HEK293 (cell line): ENCODE results near the gene NECTIN4.
A peak's percentile ranks its signal among the peaks of the same experiment; 100 is the strongest.

Experiments used
- GFI1B ChIP-seq: fragments of 450-650 bp; formaldehyde crosslinking; IDR thresholded peaks from 2 replicates; pipeline ENCODE4 v1.5.1; 2016; ENCODE audit warnings: missing biosample characterization, missing genetic modification characterization
- GLIS2 ChIP-seq: fragments of 450-650 bp; formaldehyde crosslinking; IDR thresholded peaks from 2 replicates; pipeline ENCODE4 v1.5.1; 2016; ENCODE audit warnings: missing biosample characterization, missing genetic modification characterization
- KLF1 ChIP-seq: fragments of 450-650 bp; formaldehyde crosslinking; IDR thresholded peaks from 2 replicates; pipeline ENCODE4 v1.5.1; 2016; ENCODE audit warnings: missing biosample characterization, missing genetic modification characterization
- KLF7 ChIP-seq: fragments of 450-650 bp; formaldehyde crosslinking; IDR thresholded peaks from 2 replicates; pipeline ENCODE4 v1.5.1; 2016; ENCODE audit warnings: missing biosample characterization, missing genetic modification characterization, borderline replicate concordance
- MYNN ChIP-seq: fragments of 450-650 bp; formaldehyde crosslinking; IDR thresholded peaks from 2 replicates; pipeline ENCODE4 v1.5.1; 2016; ENCODE audit warnings: missing biosample characterization, missing genetic modification characterization, borderline replicate concordance
- OSR2 ChIP-seq: fragments of 450-650 bp; formaldehyde crosslinking; IDR thresholded peaks from 2 replicates; pipeline ENCODE4 v1.5.1; 2016; ENCODE audit warnings: missing biosample characterization, missing genetic modification characterization
- PRDM6 ChIP-seq: fragments of 450-650 bp; formaldehyde crosslinking; IDR thresholded peaks from 2 replicates; pipeline ENCODE4 v1.5.1; 2017; ENCODE audit warnings: missing biosample characterization, missing genetic modification characterization
- SP3 ChIP-seq: fragments of 450-650 bp; formaldehyde crosslinking; IDR thresholded peaks from 2 replicates; pipeline ENCODE4 v1.5.1; 2016; ENCODE audit warnings: missing biosample characterization, missing genetic modification characterization
- YY1 ChIP-seq: fragments of 450-650 bp; formaldehyde crosslinking; IDR thresholded peaks from 2 replicates; pipeline ENCODE4 v1.5.1; 2018; ENCODE audit warnings: missing biosample characterization, missing genetic modification characterization
- ZFP69B ChIP-seq: fragments of 450-650 bp; formaldehyde crosslinking; IDR thresholded peaks from 2 replicates; pipeline ENCODE4 v1.5.1; 2016; ENCODE audit warnings: missing biosample characterization, missing genetic modification characterization
- ZNF132 ChIP-seq: fragments of 450-650 bp; formaldehyde crosslinking; IDR thresholded peaks from 2 replicates; pipeline ENCODE4 v1.5.1; 2017; ENCODE audit warnings: missing biosample characterization, missing genetic modification characterization, borderline replicate concordance
- ZNF140 ChIP-seq: fragments of 450-650 bp; formaldehyde crosslinking; IDR thresholded peaks from 2 replicates; pipeline ENCODE4 v1.5.1; 2016; ENCODE audit warnings: missing biosample characterization, missing genetic modification characterization
- ZNF148 ChIP-seq: fragments of 450-650 bp; formaldehyde crosslinking; IDR thresholded peaks from 2 replicates; pipeline ENCODE4 v1.5.0; 2017; ENCODE audit warnings: missing biosample characterization, missing genetic modification characterization, borderline replicate concordance
- ZNF202 ChIP-seq: fragments of 450-650 bp; formaldehyde crosslinking; IDR thresholded peaks from 2 replicates; pipeline ENCODE4 v1.5.1; 2016; ENCODE audit warnings: missing biosample characterization, missing genetic modification characterization, borderline replicate concordance
- ZNF311 ChIP-seq: fragments of 450-650 bp; formaldehyde crosslinking; IDR thresholded peaks from 2 replicates; pipeline ENCODE4 v1.5.1; 2017; ENCODE audit warnings: missing biosample characterization, missing genetic modification characterization, borderline replicate concordance
- ZNF341 ChIP-seq: fragments of 450-650 bp; formaldehyde crosslinking; IDR thresholded peaks from 2 replicates; pipeline ENCODE4; 2016; ENCODE audit warnings: low read depth, missing biosample characterization, missing genetic modification characterization
- ZNF404 ChIP-seq: fragments of 450-650 bp; formaldehyde crosslinking; IDR thresholded peaks from 2 replicates; pipeline ENCODE4 v1.5.1; 2017; ENCODE audit warnings: missing biosample characterization, missing genetic modification characterization
- ZNF544 ChIP-seq: fragments of 450-650 bp; formaldehyde crosslinking; IDR thresholded peaks from 2 replicates; pipeline ENCODE4 v1.5.0; 2017; ENCODE audit warnings: missing biosample characterization, missing genetic modification characterization
- ZNF555 ChIP-seq: fragments of 450-650 bp; formaldehyde crosslinking; conservative IDR thresholded peaks from 2 replicates; pipeline ENCODE4 v1.5.1; 2017; ENCODE audit warnings: missing biosample characterization, mild to moderate bottlenecking, missing genetic modification characterization, inconsistent platforms
- ZNF558 ChIP-seq: fragments of 450-650 bp; formaldehyde crosslinking; IDR thresholded peaks from 2 replicates; pipeline ENCODE4 v1.5.1; 2016; ENCODE audit warnings: missing biosample characterization, missing genetic modification characterization
- ZNF585B ChIP-seq: fragments of 450-650 bp; formaldehyde crosslinking; IDR thresholded peaks from 2 replicates; pipeline ENCODE4 v1.5.1; 2016; ENCODE audit warnings: missing biosample characterization, missing genetic modification characterization
- ZNF610 ChIP-seq: fragments of 450-650 bp; formaldehyde crosslinking; IDR thresholded peaks from 2 replicates; pipeline ENCODE4 v1.5.1; 2016; ENCODE audit warnings: missing biosample characterization, missing genetic modification characterization, borderline replicate concordance
- ZNF843 ChIP-seq: fragments of 450-650 bp; formaldehyde crosslinking; IDR thresholded peaks from 2 replicates; pipeline ENCODE4 v1.5.1; 2016; ENCODE audit warnings: missing biosample characterization, missing genetic modification characterization
- TF ChIP-seq, protein P1 (sequence below): fragments of 450-650 bp; formaldehyde crosslinking; IDR thresholded peaks from 2 replicates; pipeline ENCODE4 v1.5.1; 2017; ENCODE audit warnings: missing biosample characterization, missing genetic modification characterization
- TF ChIP-seq, protein P2 (sequence below): fragments of 450-650 bp; formaldehyde crosslinking; conservative IDR thresholded peaks from 2 replicates; pipeline ENCODE4 v1.5.1; 2016; ENCODE audit warnings: low read depth, missing biosample characterization, missing genetic modification characterization
- TF ChIP-seq, protein P3 (sequence below): fragments of 450-650 bp; formaldehyde crosslinking; IDR thresholded peaks from 2 replicates; pipeline ENCODE4 v1.5.1; 2016; ENCODE audit warnings: missing biosample characterization, missing genetic modification characterization
- TF ChIP-seq, protein P4 (sequence below): fragments of 450-650 bp; formaldehyde crosslinking; IDR thresholded peaks from 2 replicates; pipeline ENCODE4 v1.5.1; 2016; ENCODE audit warnings: missing biosample characterization, missing genetic modification characterization
- TF ChIP-seq, protein P5 (sequence below): fragments of 450-650 bp; formaldehyde crosslinking; IDR thresholded peaks from 2 replicates; pipeline ENCODE4 v1.5.1; 2016; ENCODE audit warnings: missing biosample characterization, missing genetic modification characterization

The NECTIN4 gene

GRCh38 chr1:161115132-161115711, 25.9 kb upstream of the NECTIN4 start (continued):
- peak; percentile 69; the same call in 1 of the 2 replicates for TF ChIP-seq ZNF148 (tag by site-specific recombination)
- TF ChIP-seq ZNF341, result no peak
- TF ChIP-seq, protein P1, sequence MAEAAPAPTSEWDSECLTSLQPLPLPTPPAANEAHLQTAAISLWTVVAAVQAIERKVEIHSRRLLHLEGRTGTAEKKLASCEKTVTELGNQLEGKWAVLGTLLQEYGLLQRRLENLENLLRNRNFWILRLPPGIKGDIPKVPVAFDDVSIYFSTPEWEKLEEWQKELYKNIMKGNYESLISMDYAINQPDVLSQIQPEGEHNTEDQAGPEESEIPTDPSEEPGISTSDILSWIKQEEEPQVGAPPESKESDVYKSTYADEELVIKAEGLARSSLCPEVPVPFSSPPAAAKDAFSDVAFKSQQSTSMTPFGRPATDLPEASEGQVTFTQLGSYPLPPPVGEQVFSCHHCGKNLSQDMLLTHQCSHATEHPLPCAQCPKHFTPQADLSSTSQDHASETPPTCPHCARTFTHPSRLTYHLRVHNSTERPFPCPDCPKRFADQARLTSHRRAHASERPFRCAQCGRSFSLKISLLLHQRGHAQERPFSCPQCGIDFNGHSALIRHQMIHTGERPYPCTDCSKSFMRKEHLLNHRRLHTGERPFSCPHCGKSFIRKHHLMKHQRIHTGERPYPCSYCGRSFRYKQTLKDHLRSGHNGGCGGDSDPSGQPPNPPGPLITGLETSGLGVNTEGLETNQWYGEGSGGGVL, result no peak
- TF ChIP-seq, protein P2, sequence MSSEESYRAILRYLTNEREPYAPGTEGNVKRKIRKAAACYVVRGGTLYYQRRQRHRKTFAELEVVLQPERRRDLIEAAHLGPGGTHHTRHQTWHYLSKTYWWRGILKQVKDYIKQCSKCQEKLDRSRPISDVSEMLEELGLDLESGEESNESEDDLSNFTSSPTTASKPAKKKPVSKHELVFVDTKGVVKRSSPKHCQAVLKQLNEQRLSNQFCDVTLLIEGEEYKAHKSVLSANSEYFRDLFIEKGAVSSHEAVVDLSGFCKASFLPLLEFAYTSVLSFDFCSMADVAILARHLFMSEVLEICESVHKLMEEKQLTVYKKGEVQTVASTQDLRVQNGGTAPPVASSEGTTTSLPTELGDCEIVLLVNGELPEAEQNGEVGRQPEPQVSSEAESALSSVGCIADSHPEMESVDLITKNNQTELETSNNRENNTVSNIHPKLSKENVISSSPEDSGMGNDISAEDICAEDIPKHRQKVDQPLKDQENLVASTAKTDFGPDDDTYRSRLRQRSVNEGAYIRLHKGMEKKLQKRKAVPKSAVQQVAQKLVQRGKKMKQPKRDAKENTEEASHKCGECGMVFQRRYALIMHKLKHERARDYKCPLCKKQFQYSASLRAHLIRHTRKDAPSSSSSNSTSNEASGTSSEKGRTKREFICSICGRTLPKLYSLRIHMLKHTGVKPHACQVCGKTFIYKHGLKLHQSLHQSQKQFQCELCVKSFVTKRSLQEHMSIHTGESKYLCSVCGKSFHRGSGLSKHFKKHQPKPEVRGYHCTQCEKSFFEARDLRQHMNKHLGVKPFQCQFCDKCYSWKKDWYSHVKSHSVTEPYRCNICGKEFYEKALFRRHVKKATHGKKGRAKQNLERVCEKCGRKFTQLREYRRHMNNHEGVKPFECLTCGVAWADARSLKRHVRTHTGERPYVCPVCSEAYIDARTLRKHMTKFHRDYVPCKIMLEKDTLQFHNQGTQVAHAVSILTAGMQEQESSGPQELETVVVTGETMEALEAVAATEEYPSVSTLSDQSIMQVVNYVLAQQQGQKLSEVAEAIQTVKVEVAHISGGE (tag by site-specific recombination), result no peak
- no peak for TF ChIP-seq ZNF555
- peak; percentile 71 for TF ChIP-seq SP3 (tag by site-specific recombination)
- no peak for TF ChIP-seq KLF7
- 0 out of 2 replicates have a peak, but pooled peaks have one; percentile 31 for TF ChIP-seq ZNF558
- TF ChIP-seq, protein P3, sequence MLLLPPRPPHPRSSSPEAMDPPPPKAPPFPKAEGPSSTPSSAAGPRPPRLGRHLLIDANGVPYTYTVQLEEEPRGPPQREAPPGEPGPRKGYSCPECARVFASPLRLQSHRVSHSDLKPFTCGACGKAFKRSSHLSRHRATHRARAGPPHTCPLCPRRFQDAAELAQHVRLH (tag by site-specific recombination), result peak; percentile 69; the same call in 1 of the 2 replicates
- no peak for TF ChIP-seq ZNF202 (tag by site-specific recombination)
- peak; percentile 75 for TF ChIP-seq ZNF843
- peak; percentile 47 for TF ChIP-seq KLF1
- no peak for TF ChIP-seq ZNF404 (tag by site-specific recombination)
- TF ChIP-seq ZNF140 (tag by site-specific recombination), result no peak
- peak; percentile 53; the same call in 1 of the 2 replicates for TF ChIP-seq ZFP69B (tag by site-specific recombination)
- no peak for TF ChIP-seq PRDM6 (tag by site-specific recombination)
- no peak for TF ChIP-seq ZNF132 (tag by site-specific recombination)
- TF ChIP-seq, protein P4, sequence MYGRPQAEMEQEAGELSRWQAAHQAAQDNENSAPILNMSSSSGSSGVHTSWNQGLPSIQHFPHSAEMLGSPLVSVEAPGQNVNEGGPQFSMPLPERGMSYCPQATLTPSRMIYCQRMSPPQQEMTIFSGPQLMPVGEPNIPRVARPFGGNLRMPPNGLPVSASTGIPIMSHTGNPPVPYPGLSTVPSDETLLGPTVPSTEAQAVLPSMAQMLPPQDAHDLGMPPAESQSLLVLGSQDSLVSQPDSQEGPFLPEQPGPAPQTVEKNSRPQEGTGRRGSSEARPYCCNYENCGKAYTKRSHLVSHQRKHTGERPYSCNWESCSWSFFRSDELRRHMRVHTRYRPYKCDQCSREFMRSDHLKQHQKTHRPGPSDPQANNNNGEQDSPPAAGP (tag by site-specific recombination), result peak; percentile 91
- no peak for TF ChIP-seq YY1 (tag by site-specific recombination)
- no peak for TF ChIP-seq GLIS2
- no peak for TF ChIP-seq MYNN (tag by site-specific recombination)
- TF ChIP-seq OSR2 (tag by site-specific recombination), result peak; percentile 43; the same call in 1 of the 2 replicates
- TF ChIP-seq ZNF544 (tag by site-specific recombination), result no peak
- TF ChIP-seq ZNF311 (tag by site-specific recombination), result no peak
- TF ChIP-seq, protein P5, sequence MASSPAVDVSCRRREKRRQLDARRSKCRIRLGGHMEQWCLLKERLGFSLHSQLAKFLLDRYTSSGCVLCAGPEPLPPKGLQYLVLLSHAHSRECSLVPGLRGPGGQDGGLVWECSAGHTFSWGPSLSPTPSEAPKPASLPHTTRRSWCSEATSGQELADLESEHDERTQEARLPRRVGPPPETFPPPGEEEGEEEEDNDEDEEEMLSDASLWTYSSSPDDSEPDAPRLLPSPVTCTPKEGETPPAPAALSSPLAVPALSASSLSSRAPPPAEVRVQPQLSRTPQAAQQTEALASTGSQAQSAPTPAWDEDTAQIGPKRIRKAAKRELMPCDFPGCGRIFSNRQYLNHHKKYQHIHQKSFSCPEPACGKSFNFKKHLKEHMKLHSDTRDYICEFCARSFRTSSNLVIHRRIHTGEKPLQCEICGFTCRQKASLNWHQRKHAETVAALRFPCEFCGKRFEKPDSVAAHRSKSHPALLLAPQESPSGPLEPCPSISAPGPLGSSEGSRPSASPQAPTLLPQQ (tag by site-specific recombination), result peak; percentile 58; the same call in 1 of the 2 replicates
- TF ChIP-seq GFI1B, result no peak
- no peak for TF ChIP-seq ZNF585B
- TF ChIP-seq ZNF610, result no peak
